ENCODE measurements around the gene PDIA5. TPM values are rescaled to one million over a fixed set of nuclear protein-coding genes. Genes with fewer than 3 reads are reported as not detected.

The PDIA5 gene
- polyA plus RNA-seq, 1 donor from 2014 or later = 1.4 TPM

DNA sequence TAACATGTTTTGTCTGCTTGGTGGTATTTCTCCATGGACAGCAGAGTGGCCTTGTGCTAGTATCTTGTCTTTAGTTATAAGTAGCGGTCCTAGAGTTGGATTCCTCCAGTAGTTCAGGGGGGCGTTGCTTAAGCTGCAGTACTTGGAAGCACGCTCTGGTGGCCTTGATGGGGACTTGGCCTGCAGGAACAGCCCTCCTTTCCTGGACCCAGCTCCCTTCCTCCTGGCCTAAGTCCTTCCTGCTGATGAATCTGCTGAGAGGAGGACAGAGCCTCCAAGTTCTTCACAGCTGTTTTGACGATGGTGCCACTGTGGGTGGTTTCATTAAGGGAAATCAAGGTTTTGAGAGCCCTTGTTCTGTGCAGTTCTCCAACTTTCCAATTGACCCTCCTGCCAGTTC is 96.3 kb downstream of the PDIA5 start:
- no peaks in the 10 kb centered on the region for H3K9me3 ChIP-seq (ENCODE audit: low read length)

DNA sequence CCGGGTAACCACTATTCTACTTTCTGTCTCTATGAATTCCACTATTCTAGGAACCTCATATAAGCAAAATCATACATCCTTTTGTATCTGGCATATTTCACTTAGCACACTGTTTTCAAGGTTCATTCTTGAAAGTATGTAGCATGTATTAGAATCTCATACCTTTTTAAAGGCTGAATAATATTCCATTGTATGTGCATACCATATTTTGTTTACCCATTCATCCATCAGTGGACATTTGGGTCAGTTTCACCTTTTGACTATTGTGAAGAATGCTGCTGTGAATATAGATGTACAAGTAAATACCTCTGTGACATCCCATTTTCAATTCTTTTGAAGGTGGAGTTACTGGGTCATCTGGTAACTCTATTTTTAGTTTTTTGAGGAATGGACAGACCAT is 98.3 kb downstream of the PDIA5 start:
- TF ChIP-seq EZH2 (IDR thresholded peaks at IDR 0.05; ENCODE audit: borderline replicate concordance, insufficient read depth, low read length, poor library complexity, severe bottlenecking) (no peak), POLR2AphosphoS5 (IDR thresholded peaks at IDR 0.05) (no peak), EP300 (conservative IDR thresholded peaks at IDR 0.05; ENCODE audit: poor library complexity, severe bottlenecking) (no peak), TAF1 (IDR thresholded peaks at IDR 0.05; ENCODE audit: low read depth) (no peak), MXI1 (conservative IDR thresholded peaks at IDR 0.05; ENCODE audit: poor library complexity, severe bottlenecking) (no peak), REST (IDR thresholded peaks at IDR 0.05; ENCODE audit: borderline replicate concordance) (no peak), RAD21 (conservative IDR thresholded peaks at IDR 0.05) (no peak)
- TF ChIP-seq, protein P1, sequence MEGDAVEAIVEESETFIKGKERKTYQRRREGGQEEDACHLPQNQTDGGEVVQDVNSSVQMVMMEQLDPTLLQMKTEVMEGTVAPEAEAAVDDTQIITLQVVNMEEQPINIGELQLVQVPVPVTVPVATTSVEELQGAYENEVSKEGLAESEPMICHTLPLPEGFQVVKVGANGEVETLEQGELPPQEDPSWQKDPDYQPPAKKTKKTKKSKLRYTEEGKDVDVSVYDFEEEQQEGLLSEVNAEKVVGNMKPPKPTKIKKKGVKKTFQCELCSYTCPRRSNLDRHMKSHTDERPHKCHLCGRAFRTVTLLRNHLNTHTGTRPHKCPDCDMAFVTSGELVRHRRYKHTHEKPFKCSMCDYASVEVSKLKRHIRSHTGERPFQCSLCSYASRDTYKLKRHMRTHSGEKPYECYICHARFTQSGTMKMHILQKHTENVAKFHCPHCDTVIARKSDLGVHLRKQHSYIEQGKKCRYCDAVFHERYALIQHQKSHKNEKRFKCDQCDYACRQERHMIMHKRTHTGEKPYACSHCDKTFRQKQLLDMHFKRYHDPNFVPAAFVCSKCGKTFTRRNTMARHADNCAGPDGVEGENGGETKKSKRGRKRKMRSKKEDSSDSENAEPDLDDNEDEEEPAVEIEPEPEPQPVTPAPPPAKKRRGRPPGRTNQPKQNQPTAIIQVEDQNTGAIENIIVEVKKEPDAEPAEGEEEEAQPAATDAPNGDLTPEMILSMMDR (IDR thresholded peaks at IDR 0.05; ENCODE audit: poor library complexity, severe bottlenecking) = no peak
- Histone ChIP-seq H3K9me2 (ENCODE audit: insufficient read depth, low read length) (no peaks in the 10 kb centered on the region), H3K79me2 (replicated peaks; ENCODE audit: insufficient read depth, low read length) (no peaks in the 10 kb centered on the region), H3K9ac (ENCODE audit: low read length) (no peak overlapping the region), H3F3A (ENCODE audit: insufficient read depth, low read length, poor library complexity, severe bottlenecking) (no peaks in the 10 kb centered on the region), H3K4me3 (ENCODE audit: low read length) (no peak overlapping the region), H3K27me3 (ENCODE audit: insufficient read depth, low read depth, low read length) (no peaks in the 10 kb centered on the region), H3K9me3 (ENCODE audit: low read length) (no peaks in the 10 kb centered on the region), H4K20me1 (ENCODE audit: insufficient read depth) (no peaks in the 10 kb centered on the region), H2AFZ (ENCODE audit: low read depth, low read length) (no peak overlapping the region), H3K36me3 (ENCODE audit: insufficient read depth, low read length) (no peaks in the 10 kb centered on the region), H3K27ac (ENCODE audit: low read length) (no peak overlapping the region), H3K4me2 (ENCODE audit: low read length) (no peak overlapping the region)

More for the DNA sequence above, 96.3 kb downstream of the PDIA5 start:
- Histone ChIP-seq H3K4me2 (ENCODE audit: low read length) (no peak overlapping the region), H3K36me3 (ENCODE audit: insufficient read depth, low read length) (no peaks in the 10 kb centered on the region), H3F3A (ENCODE audit: insufficient read depth, low read length, poor library complexity, severe bottlenecking) (no peaks in the 10 kb centered on the region), H3K79me2 (replicated peaks; ENCODE audit: insufficient read depth, low read length) (no peaks in the 10 kb centered on the region), H3K9ac (ENCODE audit: low read length) (no peak overlapping the region), H3K27me3 (ENCODE audit: insufficient read depth, low read depth, low read length) (no peaks in the 10 kb centered on the region), H3K27ac (ENCODE audit: low read length) (no peak overlapping the region), H3K9me2 (ENCODE audit: insufficient read depth, low read length) (no peaks in the 10 kb centered on the region), H3K4me3 (ENCODE audit: low read length) (no peak overlapping the region), H2AFZ (ENCODE audit: low read depth, low read length) (no peak overlapping the region), H4K20me1 (ENCODE audit: insufficient read depth) (no peaks in the 10 kb centered on the region)
- TF ChIP-seq REST (IDR thresholded peaks at IDR 0.05; ENCODE audit: borderline replicate concordance) (no peak), EP300 (conservative IDR thresholded peaks at IDR 0.05; ENCODE audit: poor library complexity, severe bottlenecking) (no peak), MXI1 (conservative IDR thresholded peaks at IDR 0.05; ENCODE audit: poor library complexity, severe bottlenecking) (no peak), POLR2AphosphoS5 (IDR thresholded peaks at IDR 0.05) (no peak), EZH2 (IDR thresholded peaks at IDR 0.05; ENCODE audit: borderline replicate concordance, insufficient read depth, low read length, poor library complexity, severe bottlenecking) (no peak), SMC3 (conservative IDR thresholded peaks at IDR 0.05; ENCODE audit: poor library complexity) (no peak), RAD21 (conservative IDR thresholded peaks at IDR 0.05) (no peak), TAF1 (IDR thresholded peaks at IDR 0.05; ENCODE audit: low read depth) (no peak)
- TF ChIP-seq, protein P1 (IDR thresholded peaks at IDR 0.05; ENCODE audit: poor library complexity, severe bottlenecking) = no peak
